H1 (cell line): Measurements from ENCODE around the gene MISFA. TPM values are rescaled to one million over a fixed set of nuclear protein-coding genes. Genes with fewer than 3 reads are reported as not detected.

Experiments
- BACH1 ChIP-seq: IDR thresholded peaks from 2 replicates; pipeline ENCODE4 v1.6.1; 2012; ENCODE audit warnings: low read length, improper control_type of control experiment
- BCL11A ChIP-seq, 2 experiments: IDR thresholded peaks; one replicate each; pipeline ENCODE4 v1.6.1; 2011; ENCODE audit warnings: low read depth in 2 of 2, low read length in 2 of 2, mild to moderate bottlenecking in 2 of 2
- RFX5 ChIP-seq: IDR thresholded peaks from 2 replicates; pipeline ENCODE4 v1.6.1; 2011; ENCODE audit warnings: low read depth, low read length, improper control_type of control experiment, borderline replicate concordance
- SIN3A ChIP-seq, 2 experiments: IDR thresholded peaks in 1 of 2; conservative IDR thresholded peaks in 1 of 2; 2 replicates each; pipeline ENCODE4 v1.6.1; 2011 to 2012; ENCODE audit warnings: low read length in 2 of 2, improper control_type of control experiment in 1 of 2, low read depth in 1 of 2, mild to moderate bottlenecking in 1 of 2
- polyA plus RNA-seq, 7 experiments: library from polyadenylated mRNA; depleted of rRNA in 3 of 7; stranded (reverse) in 5 of 7; unstranded in 2 of 7; fragments of >200 nt in 5 of 7; fragments of 200-250 nt in 2 of 7; gene quantifications; 1 replicate in 5 of 7; 2 replicates in 1 of 7; 4 replicates in 1 of 7; pipeline versions ENCODE4 v1.2.1 to v1.2.3, GENCODE V29; 2011 to 2013; ENCODE audit warnings: missing spikeins in 2 of 7, mixed read lengths in 2 of 7
- total RNA-seq: library from RNA; stranded (reverse); fragmentation: NEBNext Ultra II Directional; extraction: Animal tissue kit (Norgen Biotek cat#: 25700); gene quantifications from 2 replicates; pipeline ENCODE4 v1.2.1, GENCODE V29; 2021
- TF ChIP-seq, protein P1 (sequence below): fragments of 300-600 bp; sonication (generic); IDR thresholded peaks from 2 replicates; pipeline ENCODE4 v1.7.1; 2012; ENCODE audit warnings: low read length, moderate library complexity, mild to moderate bottlenecking, inconsistent platforms; ENCODE audit not compliant: insufficient replicate concordance
- TF ChIP-seq, protein P2 (sequence below): IDR thresholded peaks from 2 replicates; pipeline ENCODE4 v1.6.1; 2011; ENCODE audit warnings: low read depth, mild to moderate bottlenecking, low read length; ENCODE audit not compliant: insufficient read depth
- TF ChIP-seq, protein P3 (sequence below): IDR thresholded peaks from 2 replicates; pipeline ENCODE4 v1.6.1; 2011; ENCODE audit warnings: low read length, improper control_type of control experiment

The MISFA gene
- total and polyA plus RNA-seq, 2 of the 8 experiments (the other 6 are each of a cell fraction or from before 2014, with no cell fraction given) = 0.51 to 3.8 TPM

DNA sequence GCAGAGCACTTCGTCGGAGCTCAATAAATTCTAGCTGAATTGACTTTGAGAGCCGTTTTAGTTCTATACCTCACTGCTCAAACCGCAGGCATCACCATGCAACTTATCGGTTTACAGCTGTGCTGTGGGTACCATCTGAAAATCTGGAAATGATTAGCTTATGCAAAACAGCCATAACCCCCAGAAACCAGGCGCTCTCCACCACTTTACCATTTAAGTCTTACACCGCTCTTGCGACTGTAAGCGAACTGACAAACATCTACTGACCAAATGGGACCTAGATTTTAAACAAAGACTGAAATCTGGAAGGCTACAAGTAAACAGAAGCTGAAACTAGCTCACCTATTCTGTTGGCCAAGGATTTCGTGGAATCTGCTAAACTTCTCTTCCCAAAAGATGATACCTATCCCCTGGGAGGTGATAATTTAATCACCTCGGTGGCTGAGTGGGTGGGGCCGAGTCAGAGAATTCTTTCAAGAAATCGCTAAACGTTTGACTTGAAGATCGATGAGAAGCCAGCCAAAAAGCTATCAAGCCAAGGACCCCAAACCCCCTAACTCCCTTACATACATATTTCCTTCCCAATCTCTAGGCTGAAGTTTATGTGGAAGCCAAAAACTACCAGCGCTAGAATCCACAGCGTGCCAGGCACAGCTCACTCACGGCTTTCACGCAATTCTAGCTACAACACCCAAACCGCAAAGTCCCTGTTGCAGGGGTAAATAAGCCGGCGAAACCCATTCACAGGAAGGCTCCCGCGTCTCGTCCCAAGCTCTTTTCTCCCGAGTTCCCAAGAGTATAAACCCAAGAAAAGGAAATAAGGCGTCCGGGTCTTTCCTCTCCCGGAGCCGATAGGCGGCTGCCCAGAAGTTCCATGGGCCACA is 33.9 kb downstream of the MISFA start (continued):
- TF ChIP-seq, protein P1, sequence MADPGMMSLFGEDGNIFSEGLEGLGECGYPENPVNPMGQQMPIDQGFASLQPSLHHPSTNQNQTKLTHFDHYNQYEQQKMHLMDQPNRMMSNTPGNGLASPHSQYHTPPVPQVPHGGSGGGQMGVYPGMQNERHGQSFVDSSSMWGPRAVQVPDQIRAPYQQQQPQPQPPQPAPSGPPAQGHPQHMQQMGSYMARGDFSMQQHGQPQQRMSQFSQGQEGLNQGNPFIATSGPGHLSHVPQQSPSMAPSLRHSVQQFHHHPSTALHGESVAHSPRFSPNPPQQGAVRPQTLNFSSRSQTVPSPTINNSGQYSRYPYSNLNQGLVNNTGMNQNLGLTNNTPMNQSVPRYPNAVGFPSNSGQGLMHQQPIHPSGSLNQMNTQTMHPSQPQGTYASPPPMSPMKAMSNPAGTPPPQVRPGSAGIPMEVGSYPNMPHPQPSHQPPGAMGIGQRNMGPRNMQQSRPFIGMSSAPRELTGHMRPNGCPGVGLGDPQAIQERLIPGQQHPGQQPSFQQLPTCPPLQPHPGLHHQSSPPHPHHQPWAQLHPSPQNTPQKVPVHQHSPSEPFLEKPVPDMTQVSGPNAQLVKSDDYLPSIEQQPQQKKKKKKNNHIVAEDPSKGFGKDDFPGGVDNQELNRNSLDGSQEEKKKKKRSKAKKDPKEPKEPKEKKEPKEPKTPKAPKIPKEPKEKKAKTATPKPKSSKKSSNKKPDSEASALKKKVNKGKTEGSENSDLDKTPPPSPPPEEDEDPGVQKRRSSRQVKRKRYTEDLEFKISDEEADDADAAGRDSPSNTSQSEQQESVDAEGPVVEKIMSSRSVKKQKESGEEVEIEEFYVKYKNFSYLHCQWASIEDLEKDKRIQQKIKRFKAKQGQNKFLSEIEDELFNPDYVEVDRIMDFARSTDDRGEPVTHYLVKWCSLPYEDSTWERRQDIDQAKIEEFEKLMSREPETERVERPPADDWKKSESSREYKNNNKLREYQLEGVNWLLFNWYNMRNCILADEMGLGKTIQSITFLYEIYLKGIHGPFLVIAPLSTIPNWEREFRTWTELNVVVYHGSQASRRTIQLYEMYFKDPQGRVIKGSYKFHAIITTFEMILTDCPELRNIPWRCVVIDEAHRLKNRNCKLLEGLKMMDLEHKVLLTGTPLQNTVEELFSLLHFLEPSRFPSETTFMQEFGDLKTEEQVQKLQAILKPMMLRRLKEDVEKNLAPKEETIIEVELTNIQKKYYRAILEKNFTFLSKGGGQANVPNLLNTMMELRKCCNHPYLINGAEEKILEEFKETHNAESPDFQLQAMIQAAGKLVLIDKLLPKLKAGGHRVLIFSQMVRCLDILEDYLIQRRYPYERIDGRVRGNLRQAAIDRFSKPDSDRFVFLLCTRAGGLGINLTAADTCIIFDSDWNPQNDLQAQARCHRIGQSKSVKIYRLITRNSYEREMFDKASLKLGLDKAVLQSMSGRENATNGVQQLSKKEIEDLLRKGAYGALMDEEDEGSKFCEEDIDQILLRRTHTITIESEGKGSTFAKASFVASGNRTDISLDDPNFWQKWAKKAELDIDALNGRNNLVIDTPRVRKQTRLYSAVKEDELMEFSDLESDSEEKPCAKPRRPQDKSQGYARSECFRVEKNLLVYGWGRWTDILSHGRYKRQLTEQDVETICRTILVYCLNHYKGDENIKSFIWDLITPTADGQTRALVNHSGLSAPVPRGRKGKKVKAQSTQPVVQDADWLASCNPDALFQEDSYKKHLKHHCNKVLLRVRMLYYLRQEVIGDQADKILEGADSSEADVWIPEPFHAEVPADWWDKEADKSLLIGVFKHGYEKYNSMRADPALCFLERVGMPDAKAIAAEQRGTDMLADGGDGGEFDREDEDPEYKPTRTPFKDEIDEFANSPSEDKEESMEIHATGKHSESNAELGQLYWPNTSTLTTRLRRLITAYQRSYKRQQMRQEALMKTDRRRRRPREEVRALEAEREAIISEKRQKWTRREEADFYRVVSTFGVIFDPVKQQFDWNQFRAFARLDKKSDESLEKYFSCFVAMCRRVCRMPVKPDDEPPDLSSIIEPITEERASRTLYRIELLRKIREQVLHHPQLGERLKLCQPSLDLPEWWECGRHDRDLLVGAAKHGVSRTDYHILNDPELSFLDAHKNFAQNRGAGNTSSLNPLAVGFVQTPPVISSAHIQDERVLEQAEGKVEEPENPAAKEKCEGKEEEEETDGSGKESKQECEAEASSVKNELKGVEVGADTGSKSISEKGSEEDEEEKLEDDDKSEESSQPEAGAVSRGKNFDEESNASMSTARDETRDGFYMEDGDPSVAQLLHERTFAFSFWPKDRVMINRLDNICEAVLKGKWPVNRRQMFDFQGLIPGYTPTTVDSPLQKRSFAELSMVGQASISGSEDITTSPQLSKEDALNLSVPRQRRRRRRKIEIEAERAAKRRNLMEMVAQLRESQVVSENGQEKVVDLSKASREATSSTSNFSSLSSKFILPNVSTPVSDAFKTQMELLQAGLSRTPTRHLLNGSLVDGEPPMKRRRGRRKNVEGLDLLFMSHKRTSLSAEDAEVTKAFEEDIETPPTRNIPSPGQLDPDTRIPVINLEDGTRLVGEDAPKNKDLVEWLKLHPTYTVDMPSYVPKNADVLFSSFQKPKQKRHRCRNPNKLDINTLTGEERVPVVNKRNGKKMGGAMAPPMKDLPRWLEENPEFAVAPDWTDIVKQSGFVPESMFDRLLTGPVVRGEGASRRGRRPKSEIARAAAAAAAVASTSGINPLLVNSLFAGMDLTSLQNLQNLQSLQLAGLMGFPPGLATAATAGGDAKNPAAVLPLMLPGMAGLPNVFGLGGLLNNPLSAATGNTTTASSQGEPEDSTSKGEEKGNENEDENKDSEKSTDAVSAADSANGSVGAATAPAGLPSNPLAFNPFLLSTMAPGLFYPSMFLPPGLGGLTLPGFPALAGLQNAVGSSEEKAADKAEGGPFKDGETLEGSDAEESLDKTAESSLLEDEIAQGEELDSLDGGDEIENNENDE = no peak
- TF ChIP-seq RFX5 (no peak), SIN3A (conservative IDR thresholded peaks at IDR 0.05 in 1 of 2, IDR thresholded peaks at IDR 0.05 in 1 of 2; ENCODE audit: low read depth in 1 of 2, low read length in 2 of 2) (no peak), BACH1 (no peak), BCL11A (IDR thresholded peaks at IDR 0.05; ENCODE audit: low read depth in 2 of 2, low read length in 2 of 2) (no peak)
- TF ChIP-seq, protein P2, sequence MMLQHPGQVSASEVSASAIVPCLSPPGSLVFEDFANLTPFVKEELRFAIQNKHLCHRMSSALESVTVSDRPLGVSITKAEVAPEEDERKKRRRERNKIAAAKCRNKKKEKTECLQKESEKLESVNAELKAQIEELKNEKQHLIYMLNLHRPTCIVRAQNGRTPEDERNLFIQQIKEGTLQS = no peak
- TF ChIP-seq, protein P3, sequence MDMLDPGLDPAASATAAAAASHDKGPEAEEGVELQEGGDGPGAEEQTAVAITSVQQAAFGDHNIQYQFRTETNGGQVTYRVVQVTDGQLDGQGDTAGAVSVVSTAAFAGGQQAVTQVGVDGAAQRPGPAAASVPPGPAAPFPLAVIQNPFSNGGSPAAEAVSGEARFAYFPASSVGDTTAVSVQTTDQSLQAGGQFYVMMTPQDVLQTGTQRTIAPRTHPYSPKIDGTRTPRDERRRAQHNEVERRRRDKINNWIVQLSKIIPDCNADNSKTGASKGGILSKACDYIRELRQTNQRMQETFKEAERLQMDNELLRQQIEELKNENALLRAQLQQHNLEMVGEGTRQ = no peak
